Transverse colon (tissue), 4 donors: Measurements from ENCODE around the gene HECA.

Experiments
- CTCF ChIP-seq, 5 experiments: fragments of 200-600 bp in 3 of 5; fragments of 450-650 bp in 2 of 5; sonication (generic) in 3 of 5; IDR thresholded peaks; 1 replicate in 2 of 5; 2 replicates in 3 of 5; pipeline ENCODE4 v1.5.1; 2016 to 2017; ENCODE audit warnings: antibody characterized with exemption in 5 of 5, inconsistent platforms in 3 of 5, mild to moderate bottlenecking in 2 of 5, moderate library complexity in 1 of 5
- EP300 ChIP-seq: sonication (generic); formaldehyde crosslinking; IDR thresholded peaks from one replicate; pipeline ENCODE4 v1.6.1; 2017; ENCODE audit warnings: antibody characterized with exemption, low read depth
- POLR2A ChIP-seq: fragments of 450-650 bp; IDR thresholded peaks from one replicate; pipeline ENCODE4 v1.6.1; 2016; ENCODE audit warnings: antibody characterized with exemption, mild to moderate bottlenecking, moderate library complexity
- POLR2AphosphoS5 ChIP-seq, 3 donors: sonication (generic); formaldehyde crosslinking; IDR thresholded peaks; one replicate each; pipeline ENCODE4 v1.6.1; 2016; ENCODE audit warnings: antibody characterized with exemption in 3 of 3

DNA sequence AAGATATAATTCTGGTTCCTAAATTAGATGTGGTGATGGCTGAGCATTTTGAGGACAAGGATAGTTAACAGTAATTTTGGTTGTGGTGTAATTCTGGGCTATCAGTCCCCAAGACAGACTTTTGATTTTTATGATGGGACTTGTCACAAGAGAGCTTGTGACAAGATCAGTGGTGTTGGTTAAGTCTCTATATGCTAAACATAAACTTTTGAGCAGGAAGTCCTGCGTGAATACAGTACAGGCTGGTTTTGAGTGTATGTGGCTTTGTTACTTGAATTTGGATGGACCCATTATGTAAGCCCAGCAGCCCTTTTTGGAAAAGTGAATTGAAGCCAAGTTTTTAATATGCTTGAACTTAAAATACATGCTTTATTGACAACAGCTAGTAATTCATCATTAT is 38.9 kb downstream of the HECA start:
- TF ChIP-seq CTCF (IDR thresholded peaks at IDR 0.05) (no peak), POLR2AphosphoS5 (IDR thresholded peaks at IDR 0.05) (no peak), POLR2A (no peak), EP300 (no peak)
